GM18858 (cell line): ENCODE measurements around the gene DISC1.

ENCODE experiments used
- ATAC-seq: cut with Tn5 transposase; IDR thresholded peaks from one replicate; pipeline ENCODE4 v1.9.1; 2021; ENCODE audit not compliant: unreplicated experiment

DISC1 gene

GRCh38 chr1:231921646-231922345 is 295.2 kb downstream of the DISC1 start:
- no peak for ATAC-seq

GRCh38 chr1:231923491-231924041 is 297.0 kb downstream of the DISC1 start:
- no peak for ATAC-seq

GRCh38 chr1:231924180-231924579 is 297.6 kb downstream of the DISC1 start:
- no peak for ATAC-seq

GRCh38 chr1:231925864-231926263 is 299.3 kb downstream of the DISC1 start:
- no peak for ATAC-seq

- ATAC-seq = no peak
Measured at GRCh38 chr1:231926340-231926739, 299.8 kb downstream of the DISC1 start.

- no peak for ATAC-seq
Measured at GRCh38 chr1:231926933-231927332, 300.3 kb downstream of the DISC1 start.

- no peak for ATAC-seq
Measured at GRCh38 chr1:231927431-231927830, 300.8 kb downstream of the DISC1 start.

GRCh38 chr1:231929311-231929710 is 302.7 kb downstream of the DISC1 start:
- no peak for ATAC-seq

- no peak for ATAC-seq
Measured at GRCh38 chr1:231930257-231930947, 303.8 kb downstream of the DISC1 start.

- no peak for ATAC-seq
Measured at GRCh38 chr1:231931146-231931545, 304.6 kb downstream of the DISC1 start.

- ATAC-seq = no peak
Measured at GRCh38 chr1:231931846-231932454, 305.4 kb downstream of the DISC1 start.

GRCh38 chr1:231933711-231934626 is 307.4 kb downstream of the DISC1 start:
- ATAC-seq = no peak

GRCh38 chr1:231934797-231935196 is 308.2 kb downstream of the DISC1 start:
- ATAC-seq = no peak

GRCh38 chr1:231935856-231936255 is 309.3 kb downstream of the DISC1 start:
- no peak for ATAC-seq

GRCh38 chr1:231936983-231937775 is 310.6 kb downstream of the DISC1 start:
- ATAC-seq = no peak

GRCh38 chr1:231938211-231938610 is 311.6 kb downstream of the DISC1 start:
- no peak for ATAC-seq

GRCh38 chr1:231938711-231939110 is 312.1 kb downstream of the DISC1 start:
- ATAC-seq = no peak

- no peak for ATAC-seq
Measured at GRCh38 chr1:231939118-231939517, 312.5 kb downstream of the DISC1 start.

- ATAC-seq = no peak
Measured at GRCh38 chr1:231940116-231940515, 313.5 kb downstream of the DISC1 start.

GRCh38 chr1:231940701-231941100 is 314.1 kb downstream of the DISC1 start:
- ATAC-seq = no peak
